Iris pigment epithelial cell (primary cell): ENCODE measurements around the gene KCNQ1OT1.

Source experiments
- DNase-seq: peaks from one replicate; pipeline ENCODE4 v3.0.0-alpha.2; 2011; ENCODE audit warnings: low read depth

The KCNQ1OT1 gene

GRCh38 chr11:2699531-2700414, at the start of gene KCNQ1OT1:
Gene KCNQ1OT1 (minus strand): TSS chr11:2699994.
- peak; percentile 92 for DNase-seq

GRCh38 chr11:2748814-2749554, 49.2 kb upstream of the KCNQ1OT1 start:
- no peak for DNase-seq

GRCh38 chr11:2748061-2748813, 48.4 kb upstream of the KCNQ1OT1 start:
- DNase-seq: no peak

GRCh38 chr11:2747248-2748027, 47.6 kb upstream of the KCNQ1OT1 start:
- no peak for DNase-seq

GRCh38 chr11:2746401-2747247, 46.8 kb upstream of the KCNQ1OT1 start:
- no peak for DNase-seq

GRCh38 chr11:2745511-2745910, 45.7 kb upstream of the KCNQ1OT1 start:
- no peak for DNase-seq

- DNase-seq: no peak
These were observed 44.4 kb upstream of the KCNQ1OT1 start for GRCh38 chr11:2744166-2744565.

- no peak for DNase-seq
These were observed 43.8 kb upstream of the KCNQ1OT1 start for GRCh38 chr11:2743427-2744110.

GRCh38 chr11:2742611-2743426, 43.0 kb upstream of the KCNQ1OT1 start:
- no peak for DNase-seq

- no peak for DNase-seq
These were observed 42.4 kb upstream of the KCNQ1OT1 start for GRCh38 chr11:2742201-2742600.

- peak; percentile 84 for DNase-seq
These were observed 41.8 kb upstream of the KCNQ1OT1 start for GRCh38 chr11:2741377-2742131.

GRCh38 chr11:2741006-2741376, 41.2 kb upstream of the KCNQ1OT1 start:
- no peak for DNase-seq

- no peak for DNase-seq
These were observed 40.6 kb upstream of the KCNQ1OT1 start for GRCh38 chr11:2740275-2740940.

GRCh38 chr11:2739531-2740274, 39.9 kb upstream of the KCNQ1OT1 start:
- DNase-seq: no peak

- DNase-seq: no peak
These were observed 39.0 kb upstream of the KCNQ1OT1 start for GRCh38 chr11:2738551-2739431.

- peak; percentile 12 for DNase-seq
These were observed 38.1 kb upstream of the KCNQ1OT1 start for GRCh38 chr11:2737866-2738265.
